Measurements from ENCODE around the gene PEX11G. TPM values are rescaled to one million over a fixed set of nuclear protein-coding genes. Genes with fewer than 3 reads are reported as not detected.

Gene PEX11G
- total RNA-seq, 1 experiment from 2014 or later: 3.9 TPM

DNA sequence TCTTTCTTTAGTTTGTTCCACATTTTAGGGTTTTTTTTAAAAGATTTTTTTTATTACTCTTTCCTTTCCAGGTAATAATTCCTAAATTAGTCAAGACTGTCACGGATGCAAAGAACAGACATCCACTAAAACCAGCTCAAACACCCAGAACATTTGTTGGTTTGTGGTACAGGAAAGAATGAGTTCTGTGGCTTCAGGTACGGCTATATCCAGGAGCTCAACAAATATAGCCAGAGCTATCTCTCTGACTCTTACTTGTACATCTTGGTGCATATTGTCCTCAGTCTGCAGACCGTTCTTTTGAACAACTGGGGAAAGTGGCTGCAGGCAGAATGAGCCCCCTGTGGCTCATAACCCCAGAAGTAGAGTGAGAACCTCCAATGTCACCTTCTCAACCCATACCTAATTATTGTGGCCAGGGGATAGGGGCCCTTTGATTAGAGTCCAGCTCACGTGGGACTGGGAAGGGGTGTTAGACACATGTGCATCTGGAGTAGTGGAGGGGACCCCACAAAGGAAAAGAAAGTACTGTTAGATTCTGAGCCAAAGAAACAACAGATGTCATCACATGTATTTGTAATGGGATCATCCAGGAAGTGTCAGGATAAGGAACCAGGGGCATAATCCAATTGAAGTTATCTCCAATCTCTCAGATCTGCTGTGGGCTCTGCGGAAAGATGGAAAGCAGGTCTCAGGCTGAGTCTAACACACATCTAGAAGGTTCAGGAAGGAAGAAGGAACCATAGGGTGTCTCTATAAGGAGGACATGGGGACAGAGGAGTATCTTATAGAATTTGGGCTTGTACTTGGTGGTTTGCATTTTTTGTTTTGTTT, 25.2 kb upstream of the PEX11G start:
- no peaks in the 10 kb centered on the region for H3K9me3 Mint-ChIP-seq (ENCODE audit: unreplicated experiment)
- TF ChIP-seq, protein P1, sequence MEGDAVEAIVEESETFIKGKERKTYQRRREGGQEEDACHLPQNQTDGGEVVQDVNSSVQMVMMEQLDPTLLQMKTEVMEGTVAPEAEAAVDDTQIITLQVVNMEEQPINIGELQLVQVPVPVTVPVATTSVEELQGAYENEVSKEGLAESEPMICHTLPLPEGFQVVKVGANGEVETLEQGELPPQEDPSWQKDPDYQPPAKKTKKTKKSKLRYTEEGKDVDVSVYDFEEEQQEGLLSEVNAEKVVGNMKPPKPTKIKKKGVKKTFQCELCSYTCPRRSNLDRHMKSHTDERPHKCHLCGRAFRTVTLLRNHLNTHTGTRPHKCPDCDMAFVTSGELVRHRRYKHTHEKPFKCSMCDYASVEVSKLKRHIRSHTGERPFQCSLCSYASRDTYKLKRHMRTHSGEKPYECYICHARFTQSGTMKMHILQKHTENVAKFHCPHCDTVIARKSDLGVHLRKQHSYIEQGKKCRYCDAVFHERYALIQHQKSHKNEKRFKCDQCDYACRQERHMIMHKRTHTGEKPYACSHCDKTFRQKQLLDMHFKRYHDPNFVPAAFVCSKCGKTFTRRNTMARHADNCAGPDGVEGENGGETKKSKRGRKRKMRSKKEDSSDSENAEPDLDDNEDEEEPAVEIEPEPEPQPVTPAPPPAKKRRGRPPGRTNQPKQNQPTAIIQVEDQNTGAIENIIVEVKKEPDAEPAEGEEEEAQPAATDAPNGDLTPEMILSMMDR (IDR thresholded peaks at IDR 0.05; ENCODE audit: insufficient read depth in 1 of 2, low read depth in 1 of 2, low read length in 1 of 2, severe bottlenecking in 1 of 2, unreplicated experiment in 1 of 2): no peak
- intact Hi-C loops (cut with micrococcal nuclease; ENCODE audit: unreplicated experiment): loop anchor here (10.0 kb wide), 1 partner anchor 119 kb away; no protein-coding TSS in a partner anchor
- H3K4me3 Mint-ChIP-seq (ENCODE audit: unreplicated experiment): no peak overlapping the region
- H3K4me3 ChIP-seq (ENCODE audit: low read depth, low read length): no peak overlapping the region
- POLR2A ChIA-PET: no interaction called here
- H3K27me3 Mint-ChIP-seq (ENCODE audit: insufficient read depth, unreplicated experiment): no peaks in the 10 kb centered on the region
- H3K9me3 ChIP-seq: no peaks in the 10 kb centered on the region
- BruUV-seq (replicated peaks): no TSS peak
- H3K4me1 ChIP-seq: peaks cover 5% of the 10 kb centered on the region; the same call in 1 of the 2 replicates
- H3K27ac Mint-ChIP-seq (ENCODE audit: unreplicated experiment): peak overlapping the region; percentile 40
- peaks cover 8% of the 10 kb centered on the region for H3K36me3 Mint-ChIP-seq (ENCODE audit: insufficient read depth, unreplicated experiment)
- H3K36me3 ChIP-seq (ENCODE audit: control insufficient read depth, insufficient read depth, low read length): peaks cover 1% of the 10 kb centered on the region; the same call in 1 of the 2 replicates
- peaks cover 8% of the 10 kb centered on the region for H3K4me1 Mint-ChIP-seq (ENCODE audit: low read depth, unreplicated experiment)
- no peaks in the 10 kb centered on the region for H3K27me3 ChIP-seq (replicated peaks; ENCODE audit: control insufficient read depth, insufficient read depth, low read length)
- no peak for DNase-seq
- CTCF ChIA-PET: no interaction called here

GRCh38 chr19:7512400-7512851, 23.6 kb upstream of the PEX11G start:
- H3K27me3 Mint-ChIP-seq (ENCODE audit: insufficient read depth, unreplicated experiment): no peaks in the 10 kb centered on the region
- TF ChIP-seq, protein P1 (IDR thresholded peaks at IDR 0.05; ENCODE audit: insufficient read depth in 1 of 2, low read depth in 1 of 2, low read length in 1 of 2, severe bottlenecking in 1 of 2, unreplicated experiment in 1 of 2): no peak
- H3K4me3 Mint-ChIP-seq (ENCODE audit: unreplicated experiment): no peak overlapping the region
- BruUV-seq (replicated peaks): no TSS peak
- intact Hi-C loops (cut with micrococcal nuclease; ENCODE audit: unreplicated experiment): loop anchor here (10.0 kb wide), 1 partner anchor 118 kb away; no protein-coding TSS in a partner anchor
- H3K36me3 Mint-ChIP-seq (ENCODE audit: insufficient read depth, unreplicated experiment): peaks cover 6% of the 10 kb centered on the region
- Histone ChIP-seq H3K4me1 (peaks cover 5% of the 10 kb centered on the region; the same call in 1 of the 2 replicates), H3K9me3 (no peaks in the 10 kb centered on the region), H3K4me3 (ENCODE audit: low read depth, low read length) (no peak overlapping the region), H3K36me3 (ENCODE audit: control insufficient read depth, insufficient read depth, low read length) (no peaks in the 10 kb centered on the region), H3K27me3 (replicated peaks; ENCODE audit: control insufficient read depth, insufficient read depth, low read length) (no peaks in the 10 kb centered on the region)
- peaks cover 8% of the 10 kb centered on the region for H3K4me1 Mint-ChIP-seq (ENCODE audit: low read depth, unreplicated experiment)
- no peak overlapping the region for H3K27ac Mint-ChIP-seq (ENCODE audit: unreplicated experiment)
- CTCF ChIA-PET: no interaction called here
- DNase-seq: no peak
- POLR2A ChIA-PET: no interaction called here
- H3K9me3 Mint-ChIP-seq (ENCODE audit: unreplicated experiment): no peaks in the 10 kb centered on the region

DNA sequence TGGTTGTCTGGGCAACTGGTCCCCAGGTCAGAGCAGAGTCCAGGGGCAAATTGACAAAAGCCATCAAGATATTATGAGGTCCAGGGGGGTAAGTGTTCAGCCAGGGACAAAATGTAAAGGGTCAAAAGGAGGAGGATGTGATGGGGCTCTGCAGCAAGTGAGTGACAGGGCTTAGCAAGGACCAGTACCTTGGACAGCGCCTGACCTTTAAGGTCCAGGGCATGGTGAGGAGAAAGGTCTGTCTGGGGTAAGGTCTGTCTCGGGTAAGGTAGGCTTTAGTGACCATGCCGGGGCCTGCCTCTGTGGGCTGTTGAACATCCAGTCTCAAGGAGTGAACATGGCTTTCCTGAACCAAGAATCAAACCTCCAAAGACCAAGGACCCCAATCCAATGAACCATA, 20.8 kb upstream of the PEX11G start:
- H3K36me3 Mint-ChIP-seq (ENCODE audit: insufficient read depth, unreplicated experiment): peaks cover 10% of the 10 kb centered on the region
- H3K4me3 ChIP-seq (ENCODE audit: low read depth, low read length): no peak overlapping the region
- H3K9me3 ChIP-seq: no peaks in the 10 kb centered on the region
- no peaks in the 10 kb centered on the region for H3K4me1 Mint-ChIP-seq (ENCODE audit: low read depth, unreplicated experiment)
- TF ChIP-seq, protein P1 (IDR thresholded peaks at IDR 0.05; ENCODE audit: insufficient read depth in 1 of 2, low read depth in 1 of 2, low read length in 1 of 2, severe bottlenecking in 1 of 2, unreplicated experiment in 1 of 2): no peak
- H3K4me1 ChIP-seq: no peaks in the 10 kb centered on the region
- H3K9me3 Mint-ChIP-seq (ENCODE audit: unreplicated experiment): no peaks in the 10 kb centered on the region
- H3K27me3 ChIP-seq (replicated peaks; ENCODE audit: control insufficient read depth, insufficient read depth, low read length): no peaks in the 10 kb centered on the region
- no peaks in the 10 kb centered on the region for H3K27me3 Mint-ChIP-seq (ENCODE audit: insufficient read depth, unreplicated experiment)
- intact Hi-C loops (cut with micrococcal nuclease; ENCODE audit: unreplicated experiment): loop anchor here (10.0 kb wide), 1 partner anchor 115 kb away; no protein-coding TSS in a partner anchor
- ChIA-PET POLR2A (no interaction called here), CTCF (no interaction called here)
- no peak overlapping the region for H3K4me3 Mint-ChIP-seq (ENCODE audit: unreplicated experiment)
- H3K27ac Mint-ChIP-seq (ENCODE audit: unreplicated experiment): no peak overlapping the region
- BruUV-seq (replicated peaks): no TSS peak
- peak in 1 of 2 experiments; percentile 52 for DNase-seq
- H3K36me3 ChIP-seq (ENCODE audit: control insufficient read depth, insufficient read depth, low read length): no peaks in the 10 kb centered on the region

All from Caco-2 (cell line).